ENCODE data around the gene EEF1A1.
"Not testable (repeated sequence)": the region's sequence is repeated elsewhere in the genome, so short reads cannot be mapped to it uniquely, and the experiment has no call there.

EEF1A1 gene

GRCh38 chr6:73520688-73521350 lies at the start of gene EEF1A1:
EEF1A1 (minus strand) TSS chr6:73521032; CDS start chr6:73520026, 1,006 bp downstream.
- peak; percentile 99 for DNase-seq (ENCODE audit: low spot score)

GRCh38 chr6:73569121-73569520 lies 48.3 kb upstream of the EEF1A1 start:
- no peak for DNase-seq (ENCODE audit: low spot score)

DNA sequence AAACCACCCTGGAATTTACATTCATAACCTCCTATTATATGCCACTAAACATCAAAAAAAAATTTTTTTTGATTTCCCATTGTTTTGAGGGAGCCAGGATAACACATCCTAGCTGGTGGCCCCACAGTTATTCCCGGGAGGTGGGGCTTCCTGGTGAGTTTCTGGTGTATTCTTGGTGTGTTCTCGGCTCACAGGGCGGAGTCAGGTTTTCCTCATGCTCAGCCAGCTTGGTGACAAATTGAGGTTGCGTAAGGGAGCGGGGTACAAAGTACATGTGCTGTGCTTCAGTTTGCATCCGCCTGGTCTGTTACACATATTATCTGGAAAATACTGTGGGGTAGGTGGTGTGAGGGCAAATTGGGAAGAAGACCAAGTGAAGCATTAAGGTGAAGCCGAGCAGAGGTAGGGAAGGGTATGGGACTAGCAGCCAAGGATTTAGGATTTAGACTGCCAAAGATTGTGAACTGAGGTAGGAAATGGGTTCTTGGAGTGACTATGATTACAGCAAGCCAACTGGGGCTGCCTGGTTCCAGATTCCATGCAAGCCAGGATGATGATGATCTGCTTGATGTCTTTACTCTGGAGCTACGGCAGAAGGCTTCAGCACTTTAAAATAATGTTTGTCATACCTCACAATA lies 46.2 kb upstream of the EEF1A1 start:
- DNase-seq (ENCODE audit: low spot score) = no peak

DNA sequence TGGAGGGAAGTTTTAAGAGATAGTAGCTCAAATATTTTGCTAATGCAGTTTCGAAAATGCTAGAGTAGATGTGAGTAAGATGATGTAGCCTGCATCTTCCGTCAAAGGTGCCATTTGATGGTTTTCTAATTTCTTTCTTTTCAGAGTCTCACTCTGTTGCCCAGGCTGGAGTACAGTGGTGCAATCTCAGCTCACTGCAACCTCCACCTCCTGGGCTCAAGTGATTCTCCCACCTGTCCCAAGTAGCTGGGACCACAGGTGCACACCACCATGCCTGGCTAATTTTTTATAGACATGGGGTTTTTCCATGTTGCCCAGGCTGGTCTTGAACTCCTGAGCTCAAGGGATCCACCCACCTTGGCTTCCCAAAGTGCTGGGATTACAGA lies 45.6 kb upstream of the EEF1A1 start:
- DNase-seq (ENCODE audit: low spot score) = not testable (repeated sequence)

- DNase-seq (ENCODE audit: low spot score) = no peak
Observed at GRCh38 chr6:73565767-73566485, 45.1 kb upstream of the EEF1A1 start.

DNA sequence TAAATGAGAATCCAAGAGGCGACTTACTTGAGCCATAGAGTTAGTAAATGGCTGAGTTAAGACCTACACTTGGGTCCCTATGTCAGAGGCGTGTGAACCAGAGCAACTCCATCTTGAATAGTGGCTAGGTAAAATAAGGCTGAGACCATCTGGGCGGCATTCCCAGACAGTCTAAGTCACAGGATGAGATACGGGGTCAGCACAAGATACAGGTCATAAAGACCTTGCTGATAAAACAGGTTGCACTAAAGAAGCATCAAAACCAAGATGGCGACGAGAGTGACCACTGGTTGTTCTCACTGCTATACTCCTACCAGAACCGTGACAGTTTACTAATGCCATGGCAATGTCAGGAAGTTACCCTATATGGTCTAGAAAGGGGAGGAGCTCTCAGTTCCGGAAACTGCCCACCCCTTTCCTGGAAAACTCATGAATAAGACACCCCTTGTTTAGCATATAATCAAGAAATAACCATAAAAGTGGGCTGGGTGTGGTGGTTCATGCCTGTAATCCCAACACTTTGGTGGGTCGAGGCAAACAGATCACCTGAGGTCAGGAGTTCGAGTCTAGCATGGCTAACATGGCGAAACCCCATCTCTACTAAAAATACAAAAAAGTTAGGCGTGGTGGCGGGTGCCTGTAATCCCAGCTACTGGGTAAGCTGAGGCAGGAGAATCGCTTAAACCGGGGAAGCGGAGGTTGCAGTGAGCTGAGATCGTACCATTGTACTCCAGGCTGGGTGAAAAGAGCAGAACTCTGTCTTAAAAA lies 43.9 kb upstream of the EEF1A1 start:
- no peak for DNase-seq (ENCODE audit: low spot score)

DNA sequence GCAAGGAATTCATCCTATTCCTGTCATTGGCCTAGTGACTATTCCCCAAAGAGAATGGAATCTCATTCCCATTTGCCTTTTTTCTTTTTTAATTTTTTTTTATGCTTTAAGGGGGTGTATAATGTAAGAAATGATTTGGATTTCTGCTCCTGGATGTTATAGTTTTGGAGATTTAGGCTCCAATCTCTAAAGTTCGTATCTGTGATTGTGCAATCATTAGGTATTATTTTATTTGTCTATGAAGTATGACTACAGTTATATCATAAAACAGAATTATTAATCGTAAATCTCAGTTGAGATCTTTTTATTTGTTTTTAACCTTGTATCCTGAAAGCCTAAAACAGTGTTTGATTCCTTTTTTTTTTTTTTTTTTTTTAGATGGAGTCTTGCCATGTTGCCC lies 41.7 kb upstream of the EEF1A1 start:
- no peak for DNase-seq (ENCODE audit: low spot score)

- DNase-seq (ENCODE audit: low spot score) = no peak
Observed at GRCh38 chr6:73560853-73561407, 40.1 kb upstream of the EEF1A1 start.

DNA sequence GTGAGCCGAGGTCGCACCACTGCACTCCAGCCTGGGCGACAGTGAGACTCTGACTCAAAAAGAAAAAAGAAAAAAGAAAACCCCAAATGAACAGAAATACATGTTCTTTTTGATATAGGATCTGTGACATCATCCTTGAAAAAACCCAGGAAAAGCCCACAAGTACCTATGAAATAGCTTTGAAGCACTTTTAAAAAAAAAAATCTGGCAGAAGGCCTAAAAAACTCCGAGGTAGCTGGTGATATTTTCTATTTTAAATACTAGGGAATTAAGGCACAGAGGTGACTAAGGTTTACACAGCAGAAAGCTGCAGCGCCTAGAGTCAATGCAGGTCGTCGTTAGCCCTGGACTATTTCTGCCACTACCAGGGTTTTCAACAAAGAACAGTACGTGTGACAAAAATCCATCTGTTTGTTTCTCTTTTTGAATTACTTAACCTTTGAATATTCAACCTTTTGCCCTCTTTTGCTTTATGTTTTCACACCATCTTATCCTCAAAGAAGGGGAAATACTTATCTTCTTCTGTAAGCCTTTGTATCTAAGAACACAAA lies 39.4 kb upstream of the EEF1A1 start:
- no peak for DNase-seq (ENCODE audit: low spot score)

GRCh38 chr6:73559399-73559794 lies 38.6 kb upstream of the EEF1A1 start:
- not testable (repeated sequence) for DNase-seq (ENCODE audit: low spot score)

- DNase-seq (ENCODE audit: low spot score) = no peak
Observed at GRCh38 chr6:73558624-73559398, 38.0 kb upstream of the EEF1A1 start.

- DNase-seq (ENCODE audit: low spot score) = no peak
Observed at GRCh38 chr6:73556836-73557235, 36.0 kb upstream of the EEF1A1 start.

DNA sequence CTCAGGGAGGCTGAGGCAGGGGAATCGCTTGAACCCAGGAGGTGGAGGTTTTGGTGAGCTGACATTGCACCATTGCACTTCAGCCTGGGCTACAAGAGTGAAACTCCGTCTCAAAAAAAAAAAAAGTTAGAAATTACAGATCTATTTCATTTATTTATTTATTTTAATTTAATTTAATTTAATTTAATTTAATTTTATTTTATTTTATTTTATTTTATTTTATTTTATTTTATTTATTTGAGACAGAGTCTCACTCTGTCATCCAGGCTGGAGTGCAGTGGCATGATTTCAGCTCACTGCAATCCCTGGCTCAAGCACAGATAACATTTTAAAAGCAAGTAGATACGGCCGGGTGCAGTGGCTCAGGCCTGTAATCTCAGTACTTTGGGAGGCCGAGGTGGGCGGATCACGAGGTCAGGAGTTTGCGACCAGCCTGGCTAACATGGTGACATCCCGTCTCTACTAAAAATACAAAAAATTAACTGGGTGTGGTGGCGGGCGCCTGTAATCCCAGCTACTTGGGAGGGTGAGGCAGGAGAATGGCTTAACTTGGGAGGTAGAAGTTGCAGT lies 34.6 kb upstream of the EEF1A1 start:
- DNase-seq (ENCODE audit: low spot score) = not testable (repeated sequence)

GRCh38 chr6:73551115-73551514 lies 30.3 kb upstream of the EEF1A1 start:
- not testable (repeated sequence) for DNase-seq (ENCODE audit: low spot score)

- DNase-seq (ENCODE audit: low spot score) = no peak
Observed at GRCh38 chr6:73548458-73549446, 27.9 kb upstream of the EEF1A1 start.

GRCh38 chr6:73547036-73547435 lies 26.2 kb upstream of the EEF1A1 start:
- DNase-seq (ENCODE audit: low spot score) = no peak

DNA sequence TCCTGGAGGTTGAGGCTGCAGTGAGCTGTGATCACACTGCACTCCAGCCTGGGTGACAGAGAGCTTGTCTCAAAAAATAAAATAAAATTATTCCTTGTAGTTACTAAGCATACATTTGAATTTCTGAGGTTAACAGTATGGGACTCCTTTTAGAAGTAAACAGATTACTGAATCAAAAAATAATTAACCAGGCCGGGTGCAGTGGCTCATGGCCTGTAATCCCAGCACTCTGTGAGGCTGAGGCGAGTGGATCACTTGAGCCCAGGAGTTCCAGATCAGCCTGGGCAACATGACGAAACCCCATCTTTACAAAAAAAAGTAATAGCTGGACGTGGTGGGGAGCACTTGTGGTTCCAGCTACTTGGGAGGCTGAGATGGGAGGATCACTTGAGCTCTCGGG lies 22.1 kb upstream of the EEF1A1 start:
- no peak for DNase-seq (ENCODE audit: low spot score)

- DNase-seq (ENCODE audit: low spot score) = not testable (repeated sequence)
Observed at GRCh38 chr6:73542481-73542880, 21.6 kb upstream of the EEF1A1 start.

GRCh38 chr6:73538116-73538779 lies 17.4 kb upstream of the EEF1A1 start:
- no peak for DNase-seq (ENCODE audit: low spot score)

Measured in cerebellar cortex (tissue), 1 donor.